K562 (cell line): ENCODE results near the gene SHC1. TPM values are rescaled to one million over a fixed set of nuclear protein-coding genes. Genes with fewer than 3 reads are reported as not detected.

Experiments
- ATAC-seq: fragments of 200-7000 bp; cut with Tn5 transposase; 3 replicates; pipeline ENCODE4 v1.9.1; 2020; ENCODE audit warnings: moderate library complexity
- BruUV-seq: library from RNA; stranded (reverse); fragments of 400-500 nt; replicated peaks from 2 replicates; lab custom pipeline; 2021; lab: Mats Ljungman, UMichigan
- CTCF ChIA-PET: fragments of 300-600 bp; formaldehyde crosslinking; extraction: SDS; loops from one replicate; lab custom pipeline; 2021; ENCODE audit warnings: low intra/inter-chr PET ratio; lab: Yijun Ruan, JAX
- POLR2A ChIA-PET: fragments of 300-600, 350-650 bp; sonication (Branson Sonifier 250); formaldehyde crosslinking; extraction: SDS; loops from one replicate; lab custom pipeline; 2021; ENCODE audit warnings: antibody characterized with exemption, inconsistent platforms; lab: Yijun Ruan, JAX
- DNase-seq, 4 experiments: peaks; one replicate each; pipeline versions ENCODE4 v3.0.0 to v3.0.0-alpha.2; 2011 to 2018; ENCODE audit warnings: low spot score in 3 of 4, mixed read lengths in 3 of 4; ENCODE audit errors: extremely low read depth in 1 of 4
- FAIRE-seq: peaks from 2 replicates; lab custom pipeline; 2011; peaks lifted over from hg19 to GRCh38; lab: Jason Lieb, UNC
- H2AFZ ChIP-seq: 2 replicates; pipeline ENCODE4 v1.6.0; 2011; ENCODE audit warnings: low read depth, low read length, control low read depth, inconsistent platforms
- H3K27ac ChIP-seq: fragments of 200-600 bp; 3 replicates; pipeline ENCODE4 v1.8.0; 2011; ENCODE audit warnings: low read depth, mild to moderate bottlenecking, control low read depth, inconsistent platforms, low read length, moderate library complexity, mixed read lengths; ENCODE audit errors: extremely low read depth
- H3K27me3 ChIP-seq, 2 experiments: fragments of 300-600 bp in 1 of 2; 2 replicates in 1 of 2; 3 replicates in 1 of 2; pipeline versions ENCODE4 v1.6.0 to v1.8.0; 2011; ENCODE audit warnings: inconsistent platforms in 2 of 2, low read length in 2 of 2, mild to moderate bottlenecking in 1 of 2, mixed read lengths in 1 of 2, moderate library complexity in 1 of 2; ENCODE audit not compliant: control insufficient read depth in 2 of 2, insufficient read depth in 2 of 2
- H3K36me3 ChIP-seq: fragments of 300-600 bp; 3 replicates; pipeline ENCODE4 v1.8.0; 2011; ENCODE audit warnings: mild to moderate bottlenecking, low read length, inconsistent platforms; ENCODE audit not compliant: control insufficient read depth, insufficient read depth
- H3K4me1 ChIP-seq, 2 experiments: fragments of 200-600 bp in 1 of 2; replicated peaks in 1 of 2; 2 replicates in 1 of 2; 3 replicates in 1 of 2; pipeline versions ENCODE4 v1.5.1 to v1.8.0; 2011; ENCODE audit warnings: inconsistent platforms in 2 of 2, low read length in 2 of 2, mild to moderate bottlenecking in 1 of 2, mixed read lengths in 1 of 2, moderate library complexity in 1 of 2; ENCODE audit not compliant: control insufficient read depth in 2 of 2, insufficient read depth in 2 of 2
- H3K4me2 ChIP-seq: 2 replicates; pipeline ENCODE4 v1.6.1; 2011; ENCODE audit warnings: low read length, control low read depth, inconsistent platforms, mixed read lengths; ENCODE audit not compliant: insufficient read depth
- H3K4me3 ChIP-seq: fragments of 200-600 bp; sonication (generic), shearing (Covaris generic); 2 replicates; pipeline ENCODE4 v1.5.1; 2016; ENCODE audit warnings: control low read depth, inconsistent platforms
- H3K79me2 ChIP-seq: fragments of 200-600 bp; 3 replicates; pipeline ENCODE4 v1.8.0; 2011; ENCODE audit warnings: low read length, inconsistent platforms; ENCODE audit not compliant: control insufficient read depth, insufficient read depth
- H3K9ac ChIP-seq, 2 experiments: 2 replicates each; pipeline versions ENCODE4 v1.6.0 to v1.6.1; 2011; ENCODE audit warnings: low read depth in 2 of 2, low read length in 2 of 2, control low read depth in 1 of 2, inconsistent platforms in 1 of 2, mild to moderate bottlenecking in 1 of 2, mixed read lengths in 1 of 2; ENCODE audit not compliant: insufficient read depth in 1 of 2
- H3K9me1 ChIP-seq: one replicate; pipeline ENCODE4 v1.6.0; 2011; ENCODE audit warnings: inconsistent platforms, mild to moderate bottlenecking, low read length, moderate library complexity; ENCODE audit not compliant: control insufficient read depth, insufficient read depth
- H3K9me3 ChIP-seq: replicated peaks from 2 replicates; pipeline ENCODE4 v1.5.1; 2011; ENCODE audit warnings: low read depth, low read length, inconsistent platforms; ENCODE audit not compliant: control insufficient read depth, insufficient read depth
- H4K20me1 ChIP-seq: replicated peaks from 2 replicates; pipeline ENCODE4 v1.6.1; 2011; ENCODE audit warnings: low read length, inconsistent platforms, mixed read lengths; ENCODE audit not compliant: control insufficient read depth, insufficient read depth
- GABPB2 ChIP-seq: fragments of 250-450 bp; sonication (Bioruptor Pico); conservative IDR thresholded peaks from 2 replicates; pipeline ENCODE4 v1.5.1; 2021; ENCODE audit warnings: mild to moderate bottlenecking
- KDM2B ChIP-seq: fragments of 250-450 bp; sonication (Bioruptor Pico); IDR thresholded peaks from 2 replicates; pipeline ENCODE4 v1.8.0; 2021; ENCODE audit warnings: mild to moderate bottlenecking, moderate library complexity
- TFAP4 ChIP-seq: sonication (generic); formaldehyde crosslinking; IDR thresholded peaks from 2 replicates; pipeline ENCODE4 v1.8.0; 2022; ENCODE audit warnings: missing genetic modification reagents, mild to moderate bottlenecking, moderate library complexity, borderline replicate concordance
- WGBS: fragments of 100-300 bp; shearing (Covaris generic); methylation state at CpG from one replicate; pipeline ENCODE4 v1.1.6; 2016; ENCODE audit warnings: low coverage, mixed read lengths; ENCODE audit not compliant: insufficient coverage; ENCODE audit errors: missing lambda C conversion rate; 5-methylcytosine and 5-hydroxymethylcytosine counted together
- in situ Hi-C: fragments of 300-500 bp; cut with MboI; formaldehyde crosslinking; loops from 4 replicates; pipeline ENCODE4 v1.15.0; 2018; ENCODE audit warnings: inconsistent platforms, mixed read lengths
- intact Hi-C: fragments of 100-400 bp; cut with micrococcal nuclease; formaldehyde crosslinking; loops from 2 replicates; pipeline ENCODE4 v1.14.2; 2022
- polyA plus RNA-seq, 8 experiments: library from polyadenylated mRNA; depleted of rRNA in 4 of 8; stranded (reverse) in 5 of 8; unstranded in 3 of 8; fragments of >200 nt; fragmentation: Nextera tagmentation in 2 of 8; fragmentation: Illumina TruSeq in 1 of 8; extraction: Ambion mirVana in 2 of 8; extraction: Trizol in 1 of 8; gene quantifications; 2 replicates each; pipeline versions ENCODE4 v1.2.1 to v1.2.3, GENCODE V29; 2011 to 2014; ENCODE audit warnings: inconsistent platforms in 1 of 8, missing spikeins in 1 of 8
- total RNA-seq, 7 experiments: library from RNA; depleted of rRNA in 6 of 7; stranded (reverse); fragments of >200 nt in 6 of 7; fragmentation: Illumina TruSeq in 2 of 7; extraction: Trizol in 2 of 7; gene quantifications; 2 replicates each; pipeline versions ENCODE4 v1.2.1 to v1.2.3, GENCODE V29; 2011 to 2021; ENCODE audit warnings: low replicate concordance in 1 of 7
- TF ChIP-seq, protein P1 (sequence below), 2 experiments: IDR thresholded peaks; 2 replicates each; pipeline ENCODE4 v1.6.1; 2011; ENCODE audit warnings: borderline replicate concordance in 1 of 2, control low read depth in 1 of 2, low read depth in 1 of 2, low read length in 1 of 2, mild to moderate bottlenecking in 1 of 2, mixed read lengths in 1 of 2, moderate library complexity in 1 of 2; ENCODE audit not compliant: insufficient read depth in 1 of 2, insufficient read length in 1 of 2, poor library complexity in 1 of 2, severe bottlenecking in 1 of 2; ENCODE audit errors: extremely low read depth in 1 of 2
- TF ChIP-seq, protein P2 (sequence below): sonication (generic); formaldehyde crosslinking; IDR thresholded peaks from 2 replicates; pipeline ENCODE4 v1.8.1; 2023; ENCODE audit warnings: mild to moderate bottlenecking, missing genetic modification reagents

Gene SHC1
- total and polyA plus RNA-seq, 9 of the 15 experiments (the other 6 are each of a cell fraction or from before 2014, with no cell fraction given) = 4.1 to 113 (median 51.9) TPM

DNA sequence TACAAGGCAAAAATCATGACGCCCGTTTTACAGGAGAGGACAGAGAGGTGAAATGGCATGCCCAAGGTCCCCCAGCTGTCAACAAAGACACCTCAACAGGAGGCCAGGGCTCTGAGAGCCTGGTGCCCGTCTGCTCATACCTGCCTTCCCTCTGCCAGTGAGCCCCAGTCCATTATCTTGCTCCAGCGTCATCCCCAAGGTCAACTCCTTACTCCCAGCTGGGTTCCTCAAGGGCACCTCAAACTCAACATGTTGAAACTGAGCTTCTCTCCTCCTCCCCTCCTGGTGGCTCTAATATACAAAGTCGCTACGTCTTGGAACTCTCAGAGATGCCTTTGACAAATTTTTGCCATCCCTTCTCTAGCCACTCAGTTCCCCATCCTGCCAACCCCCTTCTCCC, 17.9 kb downstream of the SHC1 start (continued):
- TF ChIP-seq, protein P1, sequence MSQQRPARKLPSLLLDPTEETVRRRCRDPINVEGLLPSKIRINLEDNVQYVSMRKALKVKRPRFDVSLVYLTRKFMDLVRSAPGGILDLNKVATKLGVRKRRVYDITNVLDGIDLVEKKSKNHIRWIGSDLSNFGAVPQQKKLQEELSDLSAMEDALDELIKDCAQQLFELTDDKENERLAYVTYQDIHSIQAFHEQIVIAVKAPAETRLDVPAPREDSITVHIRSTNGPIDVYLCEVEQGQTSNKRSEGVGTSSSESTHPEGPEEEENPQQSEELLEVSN (IDR thresholded peaks at IDR 0.05; ENCODE audit: borderline replicate concordance in 1 of 2, extremely low read depth in 1 of 2, insufficient read depth in 1 of 2, insufficient read length in 1 of 2, low read depth in 1 of 2, low read length in 1 of 2, poor library complexity in 1 of 2, severe bottlenecking in 1 of 2) = no peak
- TF ChIP-seq KDM2B (CRISPR knock-in tag) = no peak

DNA sequence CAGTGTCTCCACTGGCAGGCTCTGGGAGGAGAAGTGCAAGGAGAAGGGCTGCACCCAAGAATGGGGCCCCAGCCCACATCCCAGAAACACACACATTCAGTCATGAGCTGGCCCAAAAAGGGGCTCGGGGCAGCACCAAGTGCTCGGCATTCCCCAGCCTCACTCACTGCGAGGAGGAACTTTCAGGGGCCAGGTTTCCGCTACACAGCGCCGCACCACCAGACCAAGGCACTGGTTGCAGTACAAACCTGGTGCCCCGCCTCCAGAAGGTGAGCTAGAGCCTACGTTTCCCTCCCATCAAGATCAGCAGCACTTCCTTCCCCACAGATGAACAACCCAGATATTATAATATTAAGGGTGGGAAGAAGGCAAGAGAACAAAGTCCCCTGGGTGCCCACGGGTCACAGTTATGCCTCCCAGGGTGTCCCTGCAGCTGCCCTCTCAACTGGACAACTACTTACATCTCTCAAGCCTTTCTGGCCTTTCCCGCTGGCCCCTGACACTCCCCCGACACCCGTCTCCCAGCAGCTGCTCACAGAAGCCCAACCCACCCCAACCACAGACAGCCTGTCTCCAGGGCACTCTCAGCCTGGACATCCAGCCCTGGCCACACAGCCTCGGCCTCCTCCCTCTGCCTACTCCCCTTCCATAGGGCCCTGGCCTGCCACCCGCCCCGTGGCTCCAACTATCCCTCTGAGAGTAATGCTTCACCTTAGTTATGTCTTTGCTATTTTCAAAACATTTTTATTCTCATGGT, 18.5 kb downstream of the SHC1 start:
- H3K9ac ChIP-seq = 0 out of 4 replicates have a peak overlapping the region, but pooled peaks of 1 of the 2 experiments have one; percentile 10
- H3K4me1 ChIP-seq = peaks cover 28 to 40% of the 10 kb centered on the region in 2 experiments
- 45% methylated on average over 15 of the region's 15 CpGs for WGBS
- no peaks in the 10 kb centered on the region for H3K79me2 ChIP-seq
- H3K9me1 ChIP-seq = no peaks in the 10 kb centered on the region
- H3K36me3 ChIP-seq = no peaks in the 10 kb centered on the region; the same call in 2 of the 3 replicates
- no peak for DNase-seq
- H3K27ac ChIP-seq = no peak overlapping the region
- BruUV-seq = no TSS peak
- no peaks in the 10 kb centered on the region for H4K20me1 ChIP-seq
- in situ Hi-C loops = no loop called here
- intact Hi-C loops = no loop called here
- H3K4me3 ChIP-seq = no peak overlapping the region
- H2AFZ ChIP-seq = no peak overlapping the region
- H3K27me3 ChIP-seq = no peaks in the 10 kb centered on the region
- H3K4me2 ChIP-seq = no peak overlapping the region
- no peak for FAIRE-seq
- H3K9me3 ChIP-seq = no peaks in the 10 kb centered on the region
- ATAC-seq = peak; percentile 11; the same call in 2 of the 3 replicates
- ChIA-PET POLR2A (interaction anchor here (0.6 to 1.8 kb wide), 9 partner anchors 8 to 283 kb away, joined by 3 to 7 read pairs (median 3); partner anchors contain the start of genes PYGO2 and SHC1), CTCF (no interaction called here)
- TF ChIP-seq TFAP4 (CRISPR knock-in tag) (peak; percentile 44; the same call in 1 of the 2 replicates), GABPB2 (no peak)
- TF ChIP-seq, protein P2, sequence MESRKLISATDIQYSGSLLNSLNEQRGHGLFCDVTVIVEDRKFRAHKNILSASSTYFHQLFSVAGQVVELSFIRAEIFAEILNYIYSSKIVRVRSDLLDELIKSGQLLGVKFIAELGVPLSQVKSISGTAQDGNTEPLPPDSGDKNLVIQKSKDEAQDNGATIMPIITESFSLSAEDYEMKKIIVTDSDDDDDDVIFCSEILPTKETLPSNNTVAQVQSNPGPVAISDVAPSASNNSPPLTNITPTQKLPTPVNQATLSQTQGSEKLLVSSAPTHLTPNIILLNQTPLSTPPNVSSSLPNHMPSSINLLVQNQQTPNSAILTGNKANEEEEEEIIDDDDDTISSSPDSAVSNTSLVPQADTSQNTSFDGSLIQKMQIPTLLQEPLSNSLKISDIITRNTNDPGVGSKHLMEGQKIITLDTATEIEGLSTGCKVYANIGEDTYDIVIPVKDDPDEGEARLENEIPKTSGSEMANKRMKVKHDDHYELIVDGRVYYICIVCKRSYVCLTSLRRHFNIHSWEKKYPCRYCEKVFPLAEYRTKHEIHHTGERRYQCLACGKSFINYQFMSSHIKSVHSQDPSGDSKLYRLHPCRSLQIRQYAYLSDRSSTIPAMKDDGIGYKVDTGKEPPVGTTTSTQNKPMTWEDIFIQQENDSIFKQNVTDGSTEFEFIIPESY (CRISPR knock-in tag) = peak; percentile 40; the same call in 1 of the 2 replicates
